B cell (primary cell): ENCODE data around the gene CCDC124. TPM values are rescaled to one million over a fixed set of nuclear protein-coding genes. Genes with fewer than 3 reads are reported as not detected.
"Not testable (repeated sequence)": the region's sequence is repeated elsewhere in the genome, so short reads cannot be mapped to it uniquely, and the experiment has no call there.

Experiments used
- ATAC-seq: fragments of 200-7000 bp; cut with Tn5 transposase; one replicate; pipeline ENCODE4 v1.10.0; 2021; ENCODE audit warnings: low read depth, mild to moderate bottlenecking, moderate number of reproducible peaks, moderate library complexity
- CTCF ChIA-PET: fragments of 350-600 bp; sonication (Branson Sonifier 250); formaldehyde crosslinking; loops from one replicate; lab custom pipeline; 2021; ENCODE audit warnings: antibody characterized with exemption, inconsistent platforms; lab: Charles Lee
- POLR2A ChIA-PET: fragments of 350-600 bp; sonication (Branson Sonifier 250); formaldehyde crosslinking; loops from one replicate; lab custom pipeline; 2021; ENCODE audit warnings: antibody characterized with exemption; lab: Charles Lee
- DNase-seq: peaks from one replicate; pipeline ENCODE4 v3.0.0; 2013
- H2AFZ ChIP-seq: 2 replicates; pipeline ENCODE4 v1.6.1; 2012; ENCODE audit warnings: mild to moderate bottlenecking, low read depth, low read length; ENCODE audit not compliant: insufficient read depth, poor library complexity, severe bottlenecking
- H3K27ac ChIP-seq, 2 donors: 1 replicate in 1 of 2; 2 replicates in 1 of 2; pipeline ENCODE4 v1.5.1; 2012 to 2013; ENCODE audit warnings: low read length in 2 of 2, mild to moderate bottlenecking in 2 of 2, moderate library complexity in 1 of 2
- H3K27me3 ChIP-seq, 4 experiments: fragments of 200-600 bp in 1 of 4; sonication (generic) in 1 of 4; replicated peaks in 1 of 4; 1 replicate in 2 of 4; 2 replicates in 2 of 4; pipeline versions ENCODE4 v1.6.1 to v1.7.0; 2013 to 2016; ENCODE audit warnings: low read length in 3 of 4, mild to moderate bottlenecking in 2 of 4, mixed read lengths in 1 of 4, moderate library complexity in 1 of 4; ENCODE audit not compliant: insufficient read depth in 4 of 4, control insufficient read depth in 3 of 4; ENCODE audit errors: control extremely low read depth in 1 of 4
- H3K36me3 ChIP-seq, 2 experiments: replicated peaks in 1 of 2; 1 replicate in 1 of 2; 2 replicates in 1 of 2; pipeline versions ENCODE4 v1.6.1 to v1.7.1; 2013; ENCODE audit warnings: low read length in 1 of 2; ENCODE audit not compliant: insufficient read depth in 2 of 2, control insufficient read depth in 1 of 2; ENCODE audit errors: control extremely low read depth in 1 of 2, extremely low read depth in 1 of 2
- H3K4me1 ChIP-seq, 2 donors: fragments of 200-600 bp in 1 of 2; sonication (generic) in 1 of 2; 1 replicate in 1 of 2; 2 replicates in 1 of 2; pipeline versions ENCODE4 v1.5.1 to v1.6.1; 2013 to 2017; ENCODE audit warnings: low read length in 2 of 2; ENCODE audit not compliant: control insufficient read depth in 2 of 2, insufficient read depth in 2 of 2
- H3K4me2 ChIP-seq: replicated peaks from 2 replicates; pipeline ENCODE3; 2012; ENCODE audit warnings: mild to moderate bottlenecking, low read depth, low read length; ENCODE audit not compliant: poor library complexity, severe bottlenecking
- H3K4me3 ChIP-seq, 5 experiments: fragments of 200-600 bp in 1 of 5; sonication (generic) in 1 of 5; 1 replicate in 3 of 5; 2 replicates in 2 of 5; pipeline versions ENCODE4 v1.5.1 to v1.7.0; 2011 to 2016; ENCODE audit warnings: low read length in 4 of 5, mild to moderate bottlenecking in 4 of 5, low read depth in 2 of 5, control low read depth in 1 of 5, moderate library complexity in 1 of 5; ENCODE audit not compliant: insufficient read depth in 1 of 5; ENCODE audit errors: control extremely low read depth in 1 of 5, extremely low read depth in 1 of 5
- H3K79me2 ChIP-seq: fragments of 200-600 bp; sonication (generic); one replicate; pipeline ENCODE4 v1.6.0; 2016; ENCODE audit warnings: low read length; ENCODE audit not compliant: control insufficient read depth, insufficient read depth
- H3K9ac ChIP-seq: fragments of 200-600 bp; sonication (generic); 2 replicates; pipeline ENCODE4 v1.6.1; 2017; ENCODE audit warnings: mild to moderate bottlenecking, low read length, moderate library complexity
- H3K9me3 ChIP-seq, 3 donors: one replicate each; pipeline versions ENCODE4 v1.6.1 to v1.7.1; 2013; ENCODE audit warnings: low read length in 2 of 3; ENCODE audit not compliant: control insufficient read depth in 2 of 3, insufficient read depth in 1 of 3; ENCODE audit errors: control extremely low read depth in 1 of 3
- H4K20me1 ChIP-seq: 2 replicates; pipeline ENCODE4 v1.6.0; 2012; ENCODE audit warnings: mild to moderate bottlenecking, low read length; ENCODE audit not compliant: insufficient read depth, control insufficient read depth, poor library complexity, severe bottlenecking
- H3K27ac Mint-ChIP-seq: one replicate; pipeline ENCODE4 v1.8.0; 2021; ENCODE audit warnings: mixed read lengths
- H3K27me3 Mint-ChIP-seq: one replicate; pipeline ENCODE4 v1.8.0; 2021; ENCODE audit warnings: mixed read lengths
- H3K4me1 Mint-ChIP-seq: one replicate; pipeline ENCODE4 v1.8.0; 2021; ENCODE audit warnings: mixed read lengths
- H3K4me3 Mint-ChIP-seq: one replicate; pipeline ENCODE4 v1.8.0; 2021; ENCODE audit warnings: mixed read lengths
- H3K9me3 Mint-ChIP-seq: one replicate; pipeline ENCODE4 v1.8.0; 2022; ENCODE audit warnings: mixed read lengths; ENCODE audit not compliant: insufficient read depth
- EZH2 ChIP-seq: IDR thresholded peaks from 2 replicates; pipeline ENCODE4 v1.6.1; 2012; ENCODE audit warnings: borderline replicate concordance, low read depth, mild to moderate bottlenecking, moderate library complexity, low read length; ENCODE audit not compliant: insufficient read depth, poor library complexity, severe bottlenecking
- WGBS: methylation state at CpG from one replicate; pipeline ENCODE4 v1.1.5; 2013; ENCODE audit warnings: missing lambda C conversion rate; ENCODE audit not compliant: insufficient coverage; 5-methylcytosine and 5-hydroxymethylcytosine counted together
- intact Hi-C: fragments of 100-400 bp; cut with micrococcal nuclease; formaldehyde crosslinking; loops from one replicate; pipeline ENCODE4 v1.10.0; 2022
- polyA plus RNA-seq: library from polyadenylated mRNA; depleted of rRNA; stranded (reverse); fragments of >200 nt; gene quantifications from 2 replicates; pipeline ENCODE4 v1.2.3, GENCODE V29; 2012
- total RNA-seq, 2 donors: library from RNA; stranded (reverse); fragments of 120-200 nt in 1 of 2; gene quantifications; 1 replicate in 1 of 2; 2 replicates in 1 of 2; pipeline versions ENCODE4 v1.2.3 to v1.2.4, GENCODE V29; 2013 to 2022
- TF ChIP-seq, protein P1 (sequence below): fragments of 200-600 bp; IDR thresholded peaks from one replicate; pipeline ENCODE4 v1.8.0; 2022; ENCODE audit warnings: antibody characterized with exemption, mild to moderate bottlenecking

Gene CCDC124
- total and polyA plus RNA-seq, 2 donors (not counting 1 experiment from before 2014, with no cell fraction given): 25.0 to 57.8 TPM

DNA sequence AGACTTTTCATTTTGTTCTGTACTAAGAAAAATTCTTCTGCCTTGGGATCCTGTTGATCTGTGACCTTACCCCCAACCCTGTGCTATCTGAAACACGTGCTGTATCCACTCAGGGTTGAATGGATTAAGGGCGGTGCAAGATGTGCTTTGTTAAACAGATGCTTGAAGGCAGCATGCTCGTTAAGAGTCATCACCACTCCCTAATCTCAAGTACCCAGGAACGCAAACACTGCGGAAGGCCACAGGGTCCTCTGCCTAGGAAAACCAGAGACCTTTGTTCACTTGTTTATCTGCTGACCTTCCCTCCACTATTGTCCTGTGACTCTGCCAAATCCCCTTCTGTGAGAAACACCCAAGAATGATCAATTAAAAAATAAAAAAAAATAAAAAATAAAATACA is 13.7 kb upstream of the CCDC124 start:
- H3K79me2 ChIP-seq, H3K4me1 Mint-ChIP-seq, H2AFZ ChIP-seq, ATAC-seq, H3K27me3 ChIP-seq, H3K9ac ChIP-seq, H3K4me1 ChIP-seq, H3K27ac Mint-ChIP-seq, H3K27ac ChIP-seq, H3K4me3 ChIP-seq, intact Hi-C loops, H4K20me1 ChIP-seq, DNase-seq, H3K27me3 Mint-ChIP-seq, H3K4me3 Mint-ChIP-seq, H3K36me3 ChIP-seq, H3K9me3 Mint-ChIP-seq, H3K4me2 ChIP-seq: not testable (repeated sequence)
- POLR2A ChIA-PET: interaction anchor here (0.6 to 0.7 kb wide), 2 partner anchors 10 to 488 kb away, joined by 5 to 7 read pairs; no protein-coding TSS in a partner anchor
- WGBS: no CpG with 5 or more reads among the region's 5 CpGs
- CTCF ChIA-PET: interaction anchor here (0.7 kb wide), 1 partner anchor 17 kb away, joined by 4 read pairs; no protein-coding TSS in a partner anchor
- H3K9me3 ChIP-seq: peaks cover 0 to 16% (median 0%) of the 10 kb centered on the region in 3 donors

DNA sequence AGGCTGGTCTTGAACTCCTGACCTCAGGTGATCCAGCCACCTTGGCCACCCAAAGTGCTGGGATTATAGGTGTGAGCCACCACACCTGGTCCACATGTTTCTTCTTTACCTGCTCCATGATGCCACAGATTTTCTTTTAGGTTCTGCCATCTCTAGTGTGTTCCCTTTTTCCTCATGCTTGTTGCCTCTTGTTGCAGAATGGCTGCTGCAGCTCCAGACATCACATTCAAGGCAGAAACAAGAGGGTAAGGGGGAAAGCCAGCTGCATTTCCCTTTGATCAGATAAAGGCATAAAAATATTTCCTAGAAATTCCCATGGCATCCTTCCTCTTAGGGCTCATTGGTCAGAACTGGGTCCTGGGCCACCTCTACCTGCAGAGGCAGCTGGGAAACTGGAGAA is 12.3 kb upstream of the CCDC124 start:
- POLR2A ChIA-PET: no interaction called here
- H3K27ac ChIP-seq: no peak overlapping the region
- intact Hi-C loops: no loop called here

More for the DNA sequence above, 12.3 kb upstream of the CCDC124 start:
- H2AFZ ChIP-seq: no peak overlapping the region
- CTCF ChIA-PET: interaction anchor here (1.0 kb wide), 1 partner anchor 17 kb away, joined by 3 read pairs; no protein-coding TSS in a partner anchor
- H3K4me2 ChIP-seq: no peak overlapping the region
- Mint-ChIP-seq H3K4me3 (no peak overlapping the region), H3K9me3 (no peaks in the 10 kb centered on the region), H3K4me1 (no peaks in the 10 kb centered on the region), H3K27me3 (peaks cover 9% of the 10 kb centered on the region), H3K27ac (no peak overlapping the region)
- H3K4me3 ChIP-seq: no peak overlapping the region
- no peaks in the 10 kb centered on the region for H3K36me3 ChIP-seq
- H3K9me3 ChIP-seq: peaks cover 0 to 14% (median 0%) of the 10 kb centered on the region in 3 donors
- ATAC-seq (no peak), DNase-seq (no peak)
- no peaks in the 10 kb centered on the region for H3K4me1 ChIP-seq
- no peaks in the 10 kb centered on the region for H3K79me2 ChIP-seq
- TF ChIP-seq, protein P1, sequence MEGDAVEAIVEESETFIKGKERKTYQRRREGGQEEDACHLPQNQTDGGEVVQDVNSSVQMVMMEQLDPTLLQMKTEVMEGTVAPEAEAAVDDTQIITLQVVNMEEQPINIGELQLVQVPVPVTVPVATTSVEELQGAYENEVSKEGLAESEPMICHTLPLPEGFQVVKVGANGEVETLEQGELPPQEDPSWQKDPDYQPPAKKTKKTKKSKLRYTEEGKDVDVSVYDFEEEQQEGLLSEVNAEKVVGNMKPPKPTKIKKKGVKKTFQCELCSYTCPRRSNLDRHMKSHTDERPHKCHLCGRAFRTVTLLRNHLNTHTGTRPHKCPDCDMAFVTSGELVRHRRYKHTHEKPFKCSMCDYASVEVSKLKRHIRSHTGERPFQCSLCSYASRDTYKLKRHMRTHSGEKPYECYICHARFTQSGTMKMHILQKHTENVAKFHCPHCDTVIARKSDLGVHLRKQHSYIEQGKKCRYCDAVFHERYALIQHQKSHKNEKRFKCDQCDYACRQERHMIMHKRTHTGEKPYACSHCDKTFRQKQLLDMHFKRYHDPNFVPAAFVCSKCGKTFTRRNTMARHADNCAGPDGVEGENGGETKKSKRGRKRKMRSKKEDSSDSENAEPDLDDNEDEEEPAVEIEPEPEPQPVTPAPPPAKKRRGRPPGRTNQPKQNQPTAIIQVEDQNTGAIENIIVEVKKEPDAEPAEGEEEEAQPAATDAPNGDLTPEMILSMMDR: no peak
- TF ChIP-seq EZH2: no peak
- H3K27me3 ChIP-seq: peaks cover 0 to 5% (median 0%) of the 10 kb centered on the region in 4 experiments
- H3K9ac ChIP-seq: no peak overlapping the region
- no peaks in the 10 kb centered on the region for H4K20me1 ChIP-seq
